HG02610 (cell line): ENCODE results near the gene VARS2.
"Not testable (repeated sequence)": the region's sequence is repeated elsewhere in the genome, so short reads cannot be mapped to it uniquely, and the experiment has no call there.

Experiments used
- ATAC-seq: cut with Tn5 transposase; IDR thresholded peaks from one replicate; pipeline ENCODE4 v1.9.1; 2021; ENCODE audit warnings: mild to moderate bottlenecking, moderate library complexity; ENCODE audit not compliant: unreplicated experiment

VARS2 gene

DNA sequence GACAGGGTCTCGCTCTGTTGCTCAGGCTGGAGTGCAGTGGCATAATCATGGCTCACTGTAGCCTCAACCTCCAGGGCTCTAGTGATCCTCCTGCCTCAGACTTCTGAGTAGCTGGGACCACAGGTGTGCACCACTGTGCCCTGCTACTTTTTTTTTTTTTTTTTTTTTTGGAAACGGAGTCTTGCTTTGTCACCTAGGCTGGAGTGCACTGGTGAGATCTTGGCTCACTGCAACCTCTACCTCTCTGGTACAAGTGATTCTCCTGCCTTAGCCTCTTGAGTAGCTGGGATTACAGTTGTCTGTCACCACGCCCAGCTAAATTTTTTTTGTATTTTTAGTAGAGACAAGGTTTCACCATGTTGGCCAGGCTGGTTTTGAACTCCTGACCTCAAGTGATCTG is 13.0 kb downstream of the VARS2 start:
- not testable (repeated sequence) for ATAC-seq

DNA sequence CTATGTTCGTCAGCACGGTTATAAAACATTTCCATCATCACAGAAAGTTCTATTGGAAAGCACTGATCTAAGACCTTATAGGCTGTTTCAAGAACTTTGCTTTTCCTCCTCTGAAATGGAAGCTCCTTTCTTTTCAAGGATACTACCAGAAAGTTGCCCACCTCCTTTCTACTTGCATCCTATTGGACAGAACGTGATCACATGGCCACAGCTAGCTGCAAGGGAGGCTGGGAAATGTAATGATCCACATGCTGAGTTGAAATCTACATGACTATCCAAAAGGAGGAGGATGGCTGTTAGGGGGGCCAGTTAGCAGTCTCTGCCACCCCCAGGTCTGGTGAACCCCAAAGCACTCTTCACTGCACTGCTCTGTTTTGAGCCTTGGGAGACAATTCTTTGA is 14.6 kb downstream of the VARS2 start:
- ATAC-seq: no peak

DNA sequence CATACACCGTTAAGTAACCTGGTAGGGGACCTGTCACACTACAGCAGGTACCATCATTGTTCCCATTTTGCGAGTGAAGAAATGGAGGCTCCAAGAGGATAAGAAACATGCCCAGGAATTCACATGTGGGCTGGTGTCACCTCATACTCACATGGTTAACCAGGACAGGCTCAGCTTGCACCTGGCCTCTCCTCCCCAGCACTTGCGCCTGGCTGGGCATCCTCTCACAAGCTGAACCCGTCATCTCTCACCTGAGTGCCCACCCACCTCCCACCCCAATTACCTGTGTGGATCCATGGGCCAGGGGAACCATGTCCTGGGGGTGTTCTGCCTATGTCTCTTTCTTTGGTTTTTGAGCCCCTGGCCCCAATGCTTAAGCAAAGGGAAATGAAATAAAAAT is 16.5 kb downstream of the VARS2 start:
- no peak for ATAC-seq

DNA sequence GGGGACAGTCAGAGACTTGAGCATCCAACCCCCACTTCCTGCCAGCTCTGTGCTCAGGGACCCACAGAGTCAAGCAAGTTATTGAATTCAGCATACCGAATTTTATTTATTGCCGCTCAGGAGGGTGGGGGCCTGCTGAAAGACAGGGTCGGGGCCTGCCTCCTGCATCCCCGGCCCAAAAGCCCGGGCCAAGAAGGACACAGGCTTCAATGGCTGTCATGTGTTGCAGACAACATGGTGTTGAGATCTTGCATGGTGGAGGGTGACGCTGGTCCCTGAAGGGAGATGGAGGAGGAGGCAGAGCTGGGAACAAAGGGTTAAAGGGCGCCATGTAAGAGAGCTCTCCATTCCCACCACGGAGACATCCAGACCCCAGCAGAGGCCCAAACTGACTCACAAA is 17.2 kb downstream of the VARS2 start:
- ATAC-seq: no peak

DNA sequence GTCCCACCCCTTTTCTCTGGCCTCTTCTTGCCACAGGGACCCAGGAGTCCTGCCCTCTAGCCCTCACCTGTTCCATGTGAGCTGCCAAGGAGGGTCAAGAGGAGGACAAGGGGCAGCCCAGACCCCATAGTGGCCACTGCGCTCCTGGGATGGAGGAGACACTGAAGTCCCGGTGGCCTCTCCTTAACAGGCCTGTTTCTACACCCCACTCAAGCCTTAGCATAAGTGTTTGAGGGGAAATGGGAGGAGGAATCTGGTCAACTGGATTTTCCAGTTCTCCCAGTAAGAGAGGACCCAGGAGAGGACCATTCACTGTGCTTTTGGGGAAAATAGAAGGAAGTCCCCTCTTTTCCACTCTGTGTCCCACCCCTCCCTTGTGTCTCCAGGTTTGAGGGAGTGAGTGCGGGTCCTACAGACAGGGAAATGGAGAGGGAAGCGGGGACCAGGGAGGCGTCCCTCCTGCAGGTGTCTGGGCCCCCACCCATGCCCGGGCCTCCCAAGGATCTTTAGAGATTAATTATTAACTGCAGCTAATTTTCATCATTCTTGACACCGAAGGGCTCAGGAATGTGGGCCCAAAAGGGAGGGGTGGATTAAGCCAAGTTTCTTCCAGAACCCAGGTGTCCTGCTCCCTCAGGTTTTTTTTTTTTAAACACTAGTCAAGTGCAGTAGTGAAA is 18.1 kb downstream of the VARS2 start, which contains the start of gene SFTA2:
TSS of gene SFTA2 (minus strand) at position 202 of the 677 bp plus-strand sequence. CDS start at position 128, 74 bp downstream.
- no peak for ATAC-seq

DNA sequence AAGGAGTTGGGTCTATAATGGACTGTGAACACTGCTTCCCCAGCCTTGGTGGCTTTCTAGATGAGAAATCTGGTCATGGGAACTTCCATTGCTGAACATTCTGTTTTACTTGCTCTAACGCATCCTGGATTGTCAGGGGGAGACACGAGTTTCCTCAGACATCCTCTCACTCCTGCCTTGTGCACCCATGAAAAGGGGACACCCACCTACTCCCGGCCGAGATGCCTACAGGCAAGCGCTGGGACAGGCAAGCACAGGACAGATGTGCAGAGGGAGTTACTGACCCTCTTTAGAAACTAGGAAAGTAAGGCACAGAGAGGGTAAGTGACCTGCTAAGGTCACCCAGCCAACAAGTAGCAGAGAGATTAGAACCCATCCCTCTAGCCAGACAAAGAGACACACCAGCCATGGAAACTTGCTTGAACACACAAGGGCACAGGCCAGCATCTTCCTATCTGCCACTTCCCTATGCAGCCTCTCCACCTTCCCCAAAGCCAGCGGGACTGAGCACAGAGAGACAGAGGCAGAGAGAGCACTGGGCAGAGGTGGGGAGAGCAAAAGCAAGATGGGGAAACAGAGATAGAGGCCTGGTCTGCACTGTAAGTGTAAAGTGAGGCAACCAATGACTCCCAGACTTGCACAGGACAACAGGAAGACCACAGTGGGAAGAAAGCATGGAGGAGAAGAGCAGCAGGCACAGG is 18.8 kb downstream of the VARS2 start:
- no peak for ATAC-seq

DNA sequence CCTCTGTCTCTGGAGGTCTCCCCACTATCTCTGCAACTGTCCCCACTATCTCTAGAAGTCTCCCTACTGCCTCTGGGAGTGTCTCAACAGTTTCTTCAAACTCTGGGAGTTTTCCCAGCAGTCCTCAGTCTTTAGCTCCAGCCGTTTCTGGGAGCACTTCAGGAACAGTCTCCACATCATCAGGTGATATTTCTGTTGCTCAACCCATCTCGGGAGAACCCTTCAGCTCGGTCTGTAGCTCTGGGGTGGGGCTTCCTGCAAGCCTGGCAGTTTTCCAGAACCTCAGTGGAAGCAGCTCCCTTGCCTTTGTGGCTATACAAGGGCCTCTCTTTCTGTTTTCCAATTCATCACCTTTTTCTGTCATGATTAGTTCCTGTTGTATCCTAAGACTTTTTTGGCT is 21.0 kb downstream of the VARS2 start:
- no peak for ATAC-seq

DNA sequence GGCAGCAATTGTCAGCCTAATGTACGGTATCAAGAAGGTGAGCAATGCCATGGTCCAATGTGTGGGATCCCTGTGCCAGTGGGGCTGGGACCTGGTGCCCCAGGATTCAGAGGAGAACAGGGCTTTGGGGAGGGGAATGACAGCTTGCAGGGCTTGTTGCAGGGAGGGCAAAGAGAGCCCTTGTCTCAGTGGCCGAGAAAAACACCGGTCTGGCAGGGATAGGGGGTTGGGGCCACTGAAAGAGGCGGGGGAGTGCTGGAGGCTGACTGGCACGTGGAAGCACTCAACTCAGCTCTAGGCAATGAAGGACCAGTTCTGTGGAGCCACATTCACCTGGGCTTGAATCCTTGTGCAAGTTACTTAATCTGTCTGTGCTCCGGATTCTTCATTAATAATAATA is 23.2 kb downstream of the VARS2 start:
- no peak for ATAC-seq

DNA sequence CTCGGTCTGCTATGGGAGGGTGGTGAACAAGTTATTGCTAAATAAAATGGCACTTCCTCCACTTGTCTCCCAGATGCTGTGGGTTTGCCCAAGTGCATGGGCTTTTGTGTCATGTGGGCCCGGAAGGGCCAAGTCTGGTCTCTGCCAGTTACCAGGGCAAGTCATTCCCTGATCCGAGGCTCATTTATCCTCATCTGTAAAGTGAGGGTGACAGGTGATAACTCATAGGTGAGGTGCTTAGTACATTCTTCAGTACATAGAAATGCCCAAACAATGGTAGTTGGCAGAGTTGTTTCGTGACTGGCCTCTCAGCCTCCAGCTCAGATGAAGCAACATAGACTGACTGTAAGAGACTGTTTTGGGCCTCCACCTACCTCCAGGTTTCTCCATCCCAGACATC is 24.7 kb downstream of the VARS2 start:
- ATAC-seq: no peak

DNA sequence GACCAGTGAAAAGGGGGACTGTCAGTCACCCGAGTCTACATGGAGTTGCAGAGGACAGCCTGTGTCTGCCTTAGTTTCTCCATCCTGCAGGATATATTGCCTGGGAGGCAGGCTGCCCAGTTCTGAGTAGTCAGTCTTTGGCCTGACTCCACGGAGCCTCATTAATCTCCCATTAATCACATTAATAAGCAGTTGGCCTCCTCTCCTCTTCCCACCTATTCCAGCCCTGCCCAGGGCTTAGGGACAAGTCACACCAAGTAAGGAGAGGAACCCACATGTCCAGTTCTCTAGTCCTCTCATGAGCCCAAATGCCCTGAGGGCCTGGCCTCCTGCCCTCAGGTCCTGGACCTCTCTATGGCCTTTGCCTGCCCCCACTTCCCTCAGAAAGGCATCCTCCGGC is 25.4 kb downstream of the VARS2 start:
- no peak for ATAC-seq

DNA sequence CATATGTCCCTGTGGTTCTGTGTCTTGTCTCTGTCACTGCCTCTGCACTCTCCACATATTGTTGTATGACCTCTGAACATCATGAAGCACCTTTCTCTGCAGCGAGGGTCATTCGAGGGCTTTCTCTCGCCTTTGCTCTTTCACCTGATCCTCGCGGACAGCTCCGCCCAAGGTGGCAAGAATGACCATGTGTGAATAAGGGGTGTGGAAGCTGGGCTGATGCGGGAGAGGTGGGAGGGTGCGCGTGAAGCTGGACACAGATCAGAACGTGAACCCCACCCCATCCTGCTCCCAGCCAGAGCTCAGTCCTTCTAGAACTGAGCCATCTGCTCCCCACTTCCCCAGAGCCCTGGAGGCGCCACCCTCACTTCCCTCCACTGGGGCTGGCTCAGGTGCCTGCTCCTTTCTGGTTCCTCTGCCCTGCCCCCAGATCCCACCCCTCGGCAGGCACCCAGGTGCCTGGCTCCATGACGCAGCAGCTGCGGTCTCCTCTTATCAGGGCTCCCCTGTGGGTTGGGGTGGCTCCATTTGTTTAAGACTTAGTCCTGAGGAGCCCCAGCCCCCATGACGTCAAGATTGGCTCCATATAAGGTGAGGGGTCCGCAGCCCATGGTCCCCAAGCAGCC is 26.4 kb downstream of the VARS2 start, which contains the start of gene MUCL3:
TSS of gene MUCL3 (plus strand) at position 613 of the 626 bp plus-strand sequence. CDS start 27 bp downstream, outside the sequence.
- no peak for ATAC-seq

DNA sequence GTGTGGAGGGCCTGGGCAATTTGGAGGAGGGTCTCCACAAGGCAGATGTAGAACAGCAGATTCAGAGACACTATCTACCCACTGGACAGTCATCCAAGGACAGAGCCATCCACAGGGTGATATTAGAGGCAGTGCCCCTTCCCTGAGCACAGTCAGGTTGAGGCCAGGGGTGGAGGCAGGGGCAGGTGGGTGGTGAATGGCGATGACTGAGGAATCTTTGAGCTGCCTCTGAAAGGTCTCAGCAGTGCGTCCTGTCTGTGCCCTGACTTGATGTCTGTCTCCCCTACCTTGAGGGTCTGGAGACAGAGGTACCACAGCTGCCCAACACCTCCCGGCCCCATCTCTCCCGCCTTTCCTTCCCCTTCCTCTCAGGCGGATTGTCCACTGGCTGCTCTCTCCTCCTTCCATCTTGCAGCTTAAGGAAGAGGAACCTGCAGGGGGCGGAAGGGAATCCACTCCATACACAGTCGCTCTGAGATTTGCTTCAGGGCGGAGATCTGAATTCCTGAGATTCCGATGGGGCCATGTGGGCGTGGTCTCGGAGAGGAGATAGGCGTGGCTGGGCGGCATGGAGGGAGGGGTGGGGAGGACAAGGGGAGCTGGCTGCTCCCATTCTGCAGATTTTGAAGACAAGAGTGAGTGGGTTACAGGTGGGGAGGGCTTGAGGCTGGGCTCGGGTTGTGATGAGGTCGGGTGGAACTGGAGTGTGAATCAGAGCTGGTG is 28.5 kb downstream of the VARS2 start:
- ATAC-seq: no peak

DNA sequence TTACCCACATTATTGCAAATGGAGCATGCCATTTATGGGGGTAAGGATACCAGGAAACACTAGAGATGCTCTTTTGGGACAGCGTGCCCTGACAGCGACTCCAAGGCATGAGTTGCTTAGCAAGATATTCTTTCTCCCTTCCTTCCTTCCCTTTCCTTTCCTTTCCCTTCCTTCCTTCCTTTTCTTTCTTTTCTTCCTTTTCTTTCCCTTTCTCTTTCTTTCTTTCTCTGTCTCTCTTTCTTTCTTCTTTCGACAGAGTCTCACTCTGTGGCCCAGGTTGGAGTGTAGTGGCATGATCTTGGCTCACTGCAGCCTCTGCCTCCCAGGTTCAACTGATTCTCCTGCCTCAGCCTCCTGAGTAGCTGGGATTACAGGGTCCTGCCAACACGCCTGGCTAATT is 30.0 kb downstream of the VARS2 start:
- no peak for ATAC-seq

DNA sequence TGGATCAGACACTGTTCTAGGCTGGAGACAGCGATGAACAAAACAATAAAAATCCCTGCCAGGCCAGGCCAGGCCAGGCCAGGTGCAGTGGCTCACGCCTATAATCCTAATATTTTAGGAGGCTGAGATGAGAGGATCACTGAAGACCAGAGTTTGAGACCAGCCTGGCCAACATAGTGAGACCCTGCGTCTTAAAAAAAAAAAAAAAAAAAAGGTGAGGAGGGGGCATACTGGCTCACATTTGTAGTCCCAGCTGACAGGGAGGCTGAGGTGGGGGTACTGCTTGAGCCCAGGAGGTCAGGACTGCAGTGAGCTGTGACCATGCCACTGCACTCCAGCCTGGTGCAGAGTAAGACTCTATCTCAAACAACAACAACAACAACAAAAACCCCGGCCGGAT is 31.2 kb downstream of the VARS2 start:
- ATAC-seq: no peak

DNA sequence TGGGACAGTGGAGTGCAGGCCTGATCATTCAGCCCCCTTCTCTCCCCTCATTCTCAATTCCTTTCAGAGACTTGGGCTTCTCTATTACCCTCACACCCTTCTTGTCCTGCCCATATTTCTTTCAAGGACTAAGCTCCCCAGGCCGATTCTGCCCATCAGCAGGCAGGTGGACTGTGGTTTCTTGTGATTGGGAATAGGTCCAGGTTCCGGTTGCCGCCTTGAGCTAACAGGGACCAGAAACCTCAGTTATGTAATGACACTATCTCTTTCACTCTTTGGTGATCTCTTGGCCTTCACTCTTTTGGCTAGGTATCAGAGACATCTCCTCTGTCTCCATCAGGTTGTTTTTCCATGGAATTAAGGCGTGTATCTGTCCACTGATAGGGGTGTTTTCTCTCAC is 33.2 kb downstream of the VARS2 start:
- ATAC-seq: no peak

DNA sequence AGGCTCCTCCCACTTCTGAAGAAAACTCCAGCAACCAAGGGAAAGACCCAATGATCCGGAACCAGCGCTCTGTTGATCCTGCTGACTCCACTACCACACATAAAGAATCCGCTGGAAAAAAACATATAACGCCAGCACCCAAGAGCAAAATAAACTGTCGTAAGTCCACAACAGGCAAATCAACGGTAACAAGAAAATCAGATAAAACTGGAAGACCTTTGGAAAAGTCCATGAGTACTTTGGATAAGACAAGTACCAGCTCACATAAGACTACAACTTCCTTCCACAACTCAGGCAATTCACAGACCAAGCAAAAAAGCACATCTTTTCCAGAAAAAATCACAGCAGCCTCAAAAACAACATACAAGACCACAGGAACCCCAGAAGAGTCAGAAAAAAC is 34.8 kb downstream of the VARS2 start:
- no peak for ATAC-seq

DNA sequence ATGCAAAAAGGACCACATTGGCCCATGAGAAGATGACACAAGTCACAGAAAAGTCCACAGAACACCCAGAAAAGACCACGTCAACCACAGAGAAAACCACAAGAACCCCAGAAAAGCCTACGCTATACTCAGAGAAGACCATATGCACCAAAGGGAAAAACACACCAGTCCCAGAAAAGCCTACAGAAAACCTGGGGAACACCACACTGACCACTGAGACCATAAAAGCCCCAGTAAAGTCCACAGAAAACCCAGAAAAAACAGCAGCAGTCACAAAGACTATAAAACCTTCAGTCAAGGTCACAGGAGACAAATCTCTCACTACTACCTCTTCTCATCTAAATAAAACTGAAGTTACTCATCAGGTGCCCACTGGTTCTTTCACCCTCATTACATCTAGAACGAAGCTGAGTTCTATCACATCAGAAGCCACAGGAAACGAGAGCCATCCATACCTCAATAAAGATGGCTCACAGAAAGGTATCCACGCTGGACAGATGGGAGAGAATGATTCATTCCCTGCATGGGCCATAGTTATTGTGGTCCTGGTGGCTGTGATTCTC is 38.0 kb downstream of the VARS2 start:
- ATAC-seq: peak; percentile 43

DNA sequence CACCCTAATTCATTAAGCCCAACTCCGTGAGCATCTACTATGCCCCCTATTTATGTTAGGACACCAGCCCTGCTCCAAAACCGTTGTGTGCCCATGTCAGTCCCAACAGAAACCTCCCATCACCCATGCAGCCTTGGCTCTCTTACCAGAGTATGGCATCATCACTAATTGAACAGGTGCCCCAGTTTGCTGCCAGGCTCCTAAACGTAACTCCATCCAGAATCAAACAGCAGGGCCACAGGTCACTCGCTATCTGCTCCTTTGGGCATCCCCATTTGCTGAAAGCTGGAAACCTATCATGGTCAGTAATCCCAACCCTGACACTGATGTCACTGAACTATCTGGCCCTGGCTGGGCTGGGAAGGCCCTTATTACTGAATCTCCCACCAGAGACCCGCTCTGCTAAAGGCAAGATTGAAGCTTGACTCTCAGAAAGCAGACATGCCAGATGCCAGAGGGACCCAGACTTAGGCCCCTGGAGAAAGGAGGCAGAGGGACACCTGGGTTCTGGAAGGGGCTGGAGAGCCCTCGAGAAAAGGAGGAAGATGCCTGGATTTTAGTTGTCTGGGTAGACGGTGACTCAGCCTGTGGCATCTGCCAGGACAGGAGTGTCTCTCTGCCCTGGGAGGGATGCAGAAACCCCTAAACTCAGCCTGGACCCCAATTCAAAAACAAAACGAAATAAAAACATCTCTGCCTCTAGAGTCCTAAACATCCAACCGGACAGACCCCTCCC is 40.8 kb downstream of the VARS2 start:
- ATAC-seq: no peak

DNA sequence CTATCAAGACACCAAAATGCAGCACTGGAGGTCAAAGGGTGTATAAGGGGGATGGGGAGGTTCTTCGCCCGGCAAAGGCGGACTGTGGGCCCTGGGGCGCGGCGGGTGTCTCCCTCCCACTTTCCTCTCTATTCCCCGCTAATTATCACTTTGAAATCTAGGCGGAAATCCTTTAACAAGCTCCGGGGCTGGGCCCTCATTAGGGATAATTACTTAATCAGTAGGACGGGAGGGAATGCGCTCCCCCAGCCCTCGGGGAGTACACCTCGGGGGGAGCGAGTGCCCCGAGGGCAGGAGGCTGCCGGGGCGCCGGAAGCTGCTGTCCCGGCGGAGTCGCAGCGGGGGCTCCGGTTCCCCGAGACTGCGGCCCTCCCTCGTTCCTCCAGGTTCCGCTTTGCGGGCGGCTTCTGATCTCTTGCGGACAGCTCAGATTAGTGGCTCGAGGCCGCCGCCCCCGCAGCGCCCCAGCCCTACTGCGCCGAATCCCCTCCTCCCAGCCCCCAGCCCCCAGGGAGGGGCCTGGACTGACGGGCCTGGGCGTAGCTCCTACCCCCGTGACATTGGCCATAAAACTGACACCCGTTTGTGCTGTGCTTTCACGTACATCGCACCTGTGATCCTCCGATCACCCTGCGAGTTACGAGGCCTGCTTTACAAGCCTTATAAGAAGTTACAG is 41.5 kb downstream of the VARS2 start:
- peak; percentile 44 for ATAC-seq

DNA sequence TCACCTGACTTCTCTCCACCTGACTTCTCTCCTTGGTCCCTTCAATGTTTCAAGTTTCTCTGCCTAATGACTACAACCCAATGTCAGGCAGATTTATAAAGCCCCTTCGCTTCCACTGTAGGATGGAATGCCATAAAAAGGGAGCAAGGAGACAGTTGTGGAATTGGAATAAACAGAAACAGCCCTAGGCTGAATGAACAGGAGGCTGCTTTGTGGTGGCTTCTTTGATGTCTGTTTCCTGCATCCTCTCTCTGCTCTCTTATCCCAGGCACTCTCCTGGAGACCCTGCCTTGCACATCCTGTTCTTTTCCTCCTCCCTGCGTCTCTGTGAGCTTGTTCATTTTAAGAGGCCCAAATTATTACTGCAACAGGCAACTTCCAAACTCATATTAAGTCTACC is 43.7 kb downstream of the VARS2 start:
- ATAC-seq: no peak
